ENCODE measurements around the gene GPC5.
"Not testable (repeated sequence)": the region's sequence is repeated elsewhere in the genome, so short reads cannot be mapped to it uniquely, and the experiment has no call there.

Gene GPC5

GRCh38 chr13:92473765-92474475, 1075.5 kb downstream of the GPC5 start:
- Histone ChIP-seq H3K4me2 (ENCODE audit: low read depth, low read length, poor library complexity, severe bottlenecking) (no peak overlapping the region), H3K79me2 (ENCODE audit: insufficient read depth, low read length) (no peaks in the 10 kb centered on the region), H3K9me3 (ENCODE audit: insufficient read depth, low read length) (no peaks in the 10 kb centered on the region), H3K9ac (ENCODE audit: low read length) (no peak overlapping the region), H4K20me1 (ENCODE audit: low read depth, low read length) (no peaks in the 10 kb centered on the region), H3F3A (ENCODE audit: insufficient read depth) (no peaks in the 10 kb centered on the region), H3K36me3 (ENCODE audit: low read length) (no peaks in the 10 kb centered on the region), H3K9me2 (replicated peaks; ENCODE audit: insufficient read depth, low read length) (no peaks in the 10 kb centered on the region), H2AFZ (ENCODE audit: low read depth, low read length, severe bottlenecking) (no peak overlapping the region), H3K4me3 (ENCODE audit: insufficient read depth, low read length, poor library complexity, severe bottlenecking) (no peak overlapping the region), H3K27me3 (ENCODE audit: low read length) (no peaks in the 10 kb centered on the region), H3K27ac (ENCODE audit: low read depth, low read length) (no peak overlapping the region)
- TF ChIP-seq CTCF (IDR thresholded peaks at IDR 0.05; ENCODE audit: insufficient read depth, low read length, poor library complexity, severe bottlenecking) (no peak), EZH2phosphoT487 (conservative IDR thresholded peaks at IDR 0.05; ENCODE audit: low read length) (no peak)

- no peak for TF ChIP-seq CTCF (IDR thresholded peaks at IDR 0.05; ENCODE audit: insufficient read depth, low read length, poor library complexity, severe bottlenecking)
- TF ChIP-seq EZH2phosphoT487 (conservative IDR thresholded peaks at IDR 0.05; ENCODE audit: low read length): no peak
Observed at GRCh38 chr13:92480387-92480786, 1082.0 kb downstream of the GPC5 start.

GRCh38 chr13:92482790-92483189, 1084.4 kb downstream of the GPC5 start:
- not testable (repeated sequence) for H4K20me1 ChIP-seq (ENCODE audit: low read depth, low read length); H2AFZ ChIP-seq (ENCODE audit: low read depth, low read length, severe bottlenecking); H3K9me3 ChIP-seq (ENCODE audit: insufficient read depth, low read length); H3K79me2 ChIP-seq (ENCODE audit: insufficient read depth, low read length); H3K4me2 ChIP-seq (ENCODE audit: low read depth, low read length, poor library complexity, severe bottlenecking); H3K4me3 ChIP-seq (ENCODE audit: insufficient read depth, low read length, poor library complexity, severe bottlenecking); H3K27me3 ChIP-seq (ENCODE audit: low read length); H3K27ac ChIP-seq (ENCODE audit: low read depth, low read length); H3K9me2 ChIP-seq (replicated peaks; ENCODE audit: insufficient read depth, low read length); H3K9ac ChIP-seq (ENCODE audit: low read length); H3F3A ChIP-seq (ENCODE audit: insufficient read depth); H3K36me3 ChIP-seq (ENCODE audit: low read length)

More at GRCh38 chr13:92480387-92480786, 1082.0 kb downstream of the GPC5 start:
- H3K27ac ChIP-seq (ENCODE audit: low read depth, low read length): no peak overlapping the region
- H3K9ac ChIP-seq (ENCODE audit: low read length): no peak overlapping the region
- H3K36me3 ChIP-seq (ENCODE audit: low read length): no peaks in the 10 kb centered on the region
- no peak overlapping the region for H2AFZ ChIP-seq (ENCODE audit: low read depth, low read length, severe bottlenecking)
- H3K9me3 ChIP-seq (ENCODE audit: insufficient read depth, low read length): no peaks in the 10 kb centered on the region
- no peaks in the 10 kb centered on the region for H3F3A ChIP-seq (ENCODE audit: insufficient read depth)
- H3K9me2 ChIP-seq (replicated peaks; ENCODE audit: insufficient read depth, low read length): no peaks in the 10 kb centered on the region
- H3K27me3 ChIP-seq (ENCODE audit: low read length): no peaks in the 10 kb centered on the region
- no peak overlapping the region for H3K4me3 ChIP-seq (ENCODE audit: insufficient read depth, low read length, poor library complexity, severe bottlenecking)
- H3K4me2 ChIP-seq (ENCODE audit: low read depth, low read length, poor library complexity, severe bottlenecking): no peak overlapping the region
- no peaks in the 10 kb centered on the region for H4K20me1 ChIP-seq (ENCODE audit: low read depth, low read length)
- H3K79me2 ChIP-seq (ENCODE audit: insufficient read depth, low read length): no peaks in the 10 kb centered on the region

GRCh38 chr13:92483894-92484293, 1085.5 kb downstream of the GPC5 start:
- H3K36me3 ChIP-seq (ENCODE audit: low read length): no peaks in the 10 kb centered on the region
- H3K4me3 ChIP-seq (ENCODE audit: insufficient read depth, low read length, poor library complexity, severe bottlenecking): no peak overlapping the region
- no peaks in the 10 kb centered on the region for H3K9me2 ChIP-seq (replicated peaks; ENCODE audit: insufficient read depth, low read length)
- H2AFZ ChIP-seq (ENCODE audit: low read depth, low read length, severe bottlenecking): no peak overlapping the region
- H3K27me3 ChIP-seq (ENCODE audit: low read length): no peaks in the 10 kb centered on the region
- no peak overlapping the region for H3K9ac ChIP-seq (ENCODE audit: low read length)
- TF ChIP-seq EZH2phosphoT487 (conservative IDR thresholded peaks at IDR 0.05; ENCODE audit: low read length) (no peak), CTCF (IDR thresholded peaks at IDR 0.05; ENCODE audit: insufficient read depth, low read length, poor library complexity, severe bottlenecking) (no peak)
- H3F3A ChIP-seq (ENCODE audit: insufficient read depth): no peaks in the 10 kb centered on the region
- H3K9me3 ChIP-seq (ENCODE audit: insufficient read depth, low read length): no peaks in the 10 kb centered on the region
- H3K4me2 ChIP-seq (ENCODE audit: low read depth, low read length, poor library complexity, severe bottlenecking): no peak overlapping the region
- no peaks in the 10 kb centered on the region for H3K79me2 ChIP-seq (ENCODE audit: insufficient read depth, low read length)
- no peaks in the 10 kb centered on the region for H4K20me1 ChIP-seq (ENCODE audit: low read depth, low read length)
- H3K27ac ChIP-seq (ENCODE audit: low read depth, low read length): no peak overlapping the region

Measured in SU-DHL-6 (cell line).